GM12878 (cell line): ENCODE measurements around the gene FAM47E. TPM values are rescaled to one million over a fixed set of nuclear protein-coding genes. Genes with fewer than 3 reads are reported as not detected.

Experiments used
- ATAC-seq: fragments of 200-7000 bp; cut with Tn5 transposase; 3 replicates; pipeline ENCODE4 v1.9.1; 2020; ENCODE audit warnings: mild to moderate bottlenecking, moderate library complexity
- BruUV-seq: library from RNA; stranded (reverse); fragments of 400-500 nt; replicated peaks from 2 replicates; lab custom pipeline; 2021; lab: Mats Ljungman, UMichigan
- CTCF ChIA-PET: fragments of 300-600 bp; sonication (Branson Sonifier 250); formaldehyde crosslinking; extraction: SDS; loops from one replicate; lab custom pipeline; 2021; ENCODE audit warnings: inconsistent platforms; lab: Yijun Ruan, JAX
- POLR2A ChIA-PET: fragments of 350-600 bp; formaldehyde crosslinking; extraction: SDS; loops from one replicate; lab custom pipeline; 2021; ENCODE audit warnings: inconsistent platforms; lab: Charles Lee
- RAD21 ChIA-PET: fragments of 300-600 bp; sonication (Branson Sonifier 250); formaldehyde crosslinking; loops from one replicate; lab custom pipeline; 2023; ENCODE audit warnings: antibody characterized with exemption; ENCODE audit not compliant: unreplicated experiment; lab: Charles Lee
- SMC1A ChIA-PET: fragments of 300-600 bp; sonication (Branson Sonifier 250); formaldehyde crosslinking; loops from one replicate; lab custom pipeline; 2023; ENCODE audit not compliant: unreplicated experiment, uncharacterized antibody; lab: Charles Lee
- DNase-seq: peaks from one replicate; pipeline ENCODE4 v3.0.0-alpha.2; 2011; ENCODE audit warnings: low read depth, low spot score
- FAIRE-seq: peaks from 3 replicates; lab custom pipeline; 2011; peaks lifted over from hg19 to GRCh38; lab: Jason Lieb, UNC
- H2AFZ ChIP-seq: 2 replicates; pipeline ENCODE4 v1.6.0; 2011; ENCODE audit warnings: low read depth, low read length, control low read depth; ENCODE audit not compliant: control insufficient read depth
- H3K27ac ChIP-seq: 2 replicates; pipeline ENCODE4 v1.5.1; 2011; ENCODE audit warnings: control low read depth; ENCODE audit not compliant: control insufficient read depth, insufficient read depth
- H3K27me3 ChIP-seq, 2 experiments: replicated peaks in 1 of 2; 2 replicates each; pipeline versions ENCODE4 v1.6.0 to v1.6.1; 2011; ENCODE audit warnings: low read length in 1 of 2; ENCODE audit not compliant: control insufficient read depth in 2 of 2, insufficient read depth in 2 of 2
- H3K36me3 ChIP-seq, 2 experiments: 2 replicates each; pipeline ENCODE4 v1.5.1; 2011; ENCODE audit warnings: low read length in 1 of 2; ENCODE audit not compliant: control insufficient read depth in 2 of 2, insufficient read depth in 2 of 2
- H3K4me1 ChIP-seq: 2 replicates; pipeline ENCODE4 v1.6.1; 2011; ENCODE audit warnings: mild to moderate bottlenecking, low read length, moderate library complexity, mixed read lengths; ENCODE audit not compliant: control insufficient read depth, insufficient read depth
- H3K4me2 ChIP-seq: 2 replicates; pipeline ENCODE4 v1.6.0; 2011; ENCODE audit warnings: control low read depth; ENCODE audit not compliant: control insufficient read depth, insufficient read depth
- H3K4me3 ChIP-seq: fragments of 200-600 bp; sonication (generic); 2 replicates; pipeline ENCODE4 v1.5.1; 2016
- H3K79me2 ChIP-seq: 2 replicates; pipeline ENCODE4 v1.6.0; 2011; ENCODE audit warnings: low read length; ENCODE audit not compliant: control insufficient read depth, insufficient read depth
- H3K9ac ChIP-seq: 2 replicates; pipeline ENCODE4 v1.8.0; 2011; ENCODE audit warnings: low read length, control low read depth, mixed read lengths; ENCODE audit not compliant: control insufficient read depth, insufficient read depth
- H3K9me3 ChIP-seq: replicated peaks from 3 replicates; pipeline ENCODE4 v1.5.1; 2011; ENCODE audit warnings: mild to moderate bottlenecking, low read length; ENCODE audit not compliant: control insufficient read depth, insufficient read depth
- H4K20me1 ChIP-seq: 2 replicates; pipeline ENCODE4 v1.6.0; 2011; ENCODE audit not compliant: control insufficient read depth, insufficient read depth
- ASH2L ChIP-seq: fragments of 300-600, 200-600 bp; sonication (generic); IDR thresholded peaks from 2 replicates; pipeline ENCODE4 v1.6.1; 2017; ENCODE audit warnings: low read depth, mild to moderate bottlenecking, borderline replicate concordance
- BACH1 ChIP-seq: fragments of 450-650 bp; IDR thresholded peaks from 2 replicates; pipeline ENCODE4 v1.6.1; 2017; ENCODE audit warnings: mild to moderate bottlenecking, borderline replicate concordance
- BHLHE40 ChIP-seq, 2 experiments: fragments of 450-650 bp in 1 of 2; IDR thresholded peaks; 2 replicates each; pipeline ENCODE4 v1.6.1; 2011 to 2017; ENCODE audit warnings: low read depth in 2 of 2, borderline replicate concordance in 1 of 2, improper control_type of control experiment in 1 of 2, low read length in 1 of 2, mild to moderate bottlenecking in 1 of 2
- EGR1 ChIP-seq, 2 experiments: IDR thresholded peaks; 1 replicate in 1 of 2; 2 replicates in 1 of 2; pipeline ENCODE4 v1.6.1; 2011 to 2012; ENCODE audit warnings: low read depth in 2 of 2, low read length in 2 of 2, borderline replicate concordance in 1 of 2, mild to moderate bottlenecking in 1 of 2, moderate library complexity in 1 of 2
- HDGF ChIP-seq: fragments of 450-650 bp; IDR thresholded peaks from 2 replicates; pipeline ENCODE4 v1.6.1; 2016; ENCODE audit warnings: antibody characterized with exemption
- IKZF1 ChIP-seq: fragments of 450-650 bp; conservative IDR thresholded peaks from 2 replicates; pipeline ENCODE4 v1.6.1; 2017; ENCODE audit warnings: antibody characterized with exemption, mild to moderate bottlenecking
- MXI1 ChIP-seq: fragments of 150-350 bp; IDR thresholded peaks from 2 replicates; pipeline ENCODE4 v1.6.1; 2011; ENCODE audit warnings: low read depth, mild to moderate bottlenecking, inconsistent platforms, low read length, improper control_type of control experiment
- NFIC ChIP-seq: IDR thresholded peaks from 2 replicates; pipeline ENCODE4 v1.6.1; 2012; ENCODE audit warnings: low read depth, mild to moderate bottlenecking, inconsistent platforms, low read length, moderate library complexity
- NRF1 ChIP-seq: conservative IDR thresholded peaks from 2 replicates; pipeline ENCODE4 v1.6.1; 2011; ENCODE audit warnings: mild to moderate bottlenecking, low read depth, low read length, improper control_type of control experiment
- REST ChIP-seq: IDR thresholded peaks from 2 replicates; pipeline ENCODE4 v1.6.1; 2012; ENCODE audit warnings: mild to moderate bottlenecking, low read depth, low read length
- TARDBP ChIP-seq: IDR thresholded peaks from 2 replicates; pipeline ENCODE4 v1.6.1; 2016; ENCODE audit warnings: borderline replicate concordance
- USF1 ChIP-seq: IDR thresholded peaks from 2 replicates; pipeline ENCODE4 v1.6.1; 2011; ENCODE audit warnings: borderline replicate concordance, low read depth, mild to moderate bottlenecking, moderate library complexity, mixed read lengths, low read length; ENCODE audit not compliant: insufficient read depth; ENCODE audit errors: extremely low read length
- WGBS: methylation state at CpG from one replicate; pipeline ENCODE4 v1.1.6; 2016; ENCODE audit warnings: low lambda C conversion rate; ENCODE audit not compliant: insufficient replicate concordance, insufficient coverage; ENCODE audit errors: missing lambda C conversion rate; 5-methylcytosine and 5-hydroxymethylcytosine counted together
- in situ Hi-C: fragments of 300-500 bp; cut with MboI; formaldehyde crosslinking; loops from 9 replicates; pipeline ENCODE4 v1.14.3; 2018; ENCODE audit warnings: mixed read lengths
- intact Hi-C: fragments of 100-400 bp; cut with micrococcal nuclease; formaldehyde crosslinking; loops from one replicate; pipeline ENCODE4 v1.14.2; 2022; ENCODE audit not compliant: unreplicated experiment
- polyA plus RNA-seq, 11 experiments: library from polyadenylated mRNA; depleted of rRNA in 4 of 11; unstranded in 6 of 11; stranded (reverse) in 5 of 11; fragments of >200 nt; fragmentation: Nextera tagmentation in 4 of 11; fragmentation: Illumina TruSeq in 1 of 11; extraction: Ambion mirVana in 4 of 11; extraction: Trizol in 1 of 11; gene quantifications; 1 replicate in 1 of 11; 2 replicates in 10 of 11; pipeline versions ENCODE4 v1.2.1 to v1.2.3, GENCODE V29; 2011 to 2016; ENCODE audit warnings: inconsistent platforms in 2 of 11, missing spikeins in 2 of 11, low read depth in 1 of 11
- total RNA-seq, 4 experiments: library from RNA; depleted of rRNA in 3 of 4; stranded (reverse); fragments of >200 nt in 3 of 4; fragmentation: Illumina TruSeq in 1 of 4; extraction: Trizol in 1 of 4; gene quantifications; 2 replicates each; pipeline versions ENCODE4 v1.2.1 to v1.2.3, GENCODE V29; 2013 to 2021
- TF ChIP-seq, protein P1 (sequence below): IDR thresholded peaks from 2 replicates; pipeline ENCODE4 v1.6.1; 2012; ENCODE audit warnings: low read depth, low read length, improper control_type of control experiment
- TF ChIP-seq, protein P2 (sequence below): fragments of 450-650 bp; IDR thresholded peaks from 2 replicates; pipeline ENCODE4 v1.6.1; 2016; ENCODE audit warnings: mild to moderate bottlenecking

The FAM47E gene
- total and polyA plus RNA-seq, 10 of the 15 experiments (the other 5 are each of a cell fraction or from before 2014, with no cell fraction given), result 0.03 TPM; not detected in 9

- TF ChIP-seq REST (no peak), BACH1 (no peak)
- TF ChIP-seq, all 136 proteins: peak for 0
These were observed 19.0 kb downstream of the FAM47E start (continued) for GRCh38 chr4:76270244-76271175.

DNA sequence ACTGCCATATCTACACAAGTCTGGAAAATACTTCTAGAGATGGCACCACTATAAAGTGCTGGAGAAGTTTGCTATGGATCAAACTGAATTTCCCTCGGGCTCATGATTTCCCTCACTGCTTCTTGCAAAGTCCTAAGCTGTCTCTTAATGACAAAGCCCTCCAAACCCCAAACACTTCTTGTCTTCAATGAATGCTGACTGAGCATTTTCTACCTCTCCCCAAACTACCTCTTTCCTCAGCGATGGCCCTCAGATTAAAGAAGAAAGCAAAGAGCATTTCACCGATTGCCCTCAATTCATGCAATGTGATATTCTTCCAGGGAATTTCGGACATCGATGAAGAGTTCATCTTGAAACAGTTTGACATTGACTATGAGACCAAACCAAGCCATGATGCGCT lies 19.7 kb downstream of the FAM47E start:
- in situ Hi-C loops, result no loop called here
- CTCF ChIA-PET, result no interaction called here
- TF ChIP-seq BHLHE40 (IDR thresholded peaks at IDR 0.05; ENCODE audit: borderline replicate concordance in 1 of 2, low read depth in 2 of 2, low read length in 1 of 2), result no peak
- TF ChIP-seq USF1, result no peak
- no peak for TF ChIP-seq ASH2L
- TF ChIP-seq, protein P1, sequence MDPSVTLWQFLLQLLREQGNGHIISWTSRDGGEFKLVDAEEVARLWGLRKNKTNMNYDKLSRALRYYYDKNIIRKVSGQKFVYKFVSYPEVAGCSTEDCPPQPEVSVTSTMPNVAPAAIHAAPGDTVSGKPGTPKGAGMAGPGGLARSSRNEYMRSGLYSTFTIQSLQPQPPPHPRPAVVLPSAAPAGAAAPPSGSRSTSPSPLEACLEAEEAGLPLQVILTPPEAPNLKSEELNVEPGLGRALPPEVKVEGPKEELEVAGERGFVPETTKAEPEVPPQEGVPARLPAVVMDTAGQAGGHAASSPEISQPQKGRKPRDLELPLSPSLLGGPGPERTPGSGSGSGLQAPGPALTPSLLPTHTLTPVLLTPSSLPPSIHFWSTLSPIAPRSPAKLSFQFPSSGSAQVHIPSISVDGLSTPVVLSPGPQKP, result no peak
- no peak for TF ChIP-seq TARDBP
- no peak for TF ChIP-seq NRF1
- no peak for TF ChIP-seq MXI1
- TF ChIP-seq EGR1 (IDR thresholded peaks at IDR 0.05; ENCODE audit: borderline replicate concordance in 1 of 2, low read depth in 2 of 2, low read length in 2 of 2), result no peak
- TF ChIP-seq HDGF, result no peak
- TF ChIP-seq, protein P2, sequence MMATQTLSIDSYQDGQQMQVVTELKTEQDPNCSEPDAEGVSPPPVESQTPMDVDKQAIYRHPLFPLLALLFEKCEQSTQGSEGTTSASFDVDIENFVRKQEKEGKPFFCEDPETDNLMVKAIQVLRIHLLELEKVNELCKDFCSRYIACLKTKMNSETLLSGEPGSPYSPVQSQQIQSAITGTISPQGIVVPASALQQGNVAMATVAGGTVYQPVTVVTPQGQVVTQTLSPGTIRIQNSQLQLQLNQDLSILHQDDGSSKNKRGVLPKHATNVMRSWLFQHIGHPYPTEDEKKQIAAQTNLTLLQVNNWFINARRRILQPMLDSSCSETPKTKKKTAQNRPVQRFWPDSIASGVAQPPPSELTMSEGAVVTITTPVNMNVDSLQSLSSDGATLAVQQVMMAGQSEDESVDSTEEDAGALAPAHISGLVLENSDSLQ, result no peak
- no peak for TF ChIP-seq BACH1
- no peak for TF ChIP-seq NFIC
- no peak for TF ChIP-seq IKZF1

More for the DNA sequence above, 19.7 kb downstream of the FAM47E start:
- Histone ChIP-seq H3K79me2 (no peaks in the 10 kb centered on the region), H2AFZ (no peak overlapping the region), H3K36me3 (no peaks in the 10 kb centered on the region), H3K4me1 (no peaks in the 10 kb centered on the region), H4K20me1 (no peaks in the 10 kb centered on the region), H3K27me3 (peaks cover 0 to 10% of the 10 kb centered on the region in 2 experiments; a peak in 2 of 4 replicates), H3K4me3 (no peak overlapping the region), H3K4me2 (no peak overlapping the region), H3K27ac (no peak overlapping the region), H3K9me3 (no peaks in the 10 kb centered on the region), H3K9ac (no peak overlapping the region)
- WGBS, result 68% methylated on average over 6 of the region's 6 CpGs
- DNase-seq (no peak), ATAC-seq (no peak), FAIRE-seq (no peak)
- SMC1A ChIA-PET, result no interaction called here
- POLR2A ChIA-PET, result no interaction called here
- RAD21 ChIA-PET, result interaction anchor here (0.6 kb wide), 1 partner anchor 91 kb away, joined by 3 read pairs; no protein-coding TSS in a partner anchor
- intact Hi-C loops, result no loop called here
- BruUV-seq, result no TSS peak
